Measurements from ENCODE around the gene PKDREJ.

- TF ChIP-seq CTCF (IDR thresholded peaks at IDR 0.05; ENCODE audit: low read length): peak; percentile 29; the same call in 1 of the 2 replicates
- no peak for TF ChIP-seq EZH2 (IDR thresholded peaks at IDR 0.05; ENCODE audit: borderline replicate concordance, low read length)
Observed at GRCh38 chr22:46296257-46297150, 33.4 kb upstream of the PKDREJ start, which contains the start of gene GTSE1.

Measured in OCI-LY1 (cell line).